ENCODE measurements around the gene ABHD17A.

DNA sequence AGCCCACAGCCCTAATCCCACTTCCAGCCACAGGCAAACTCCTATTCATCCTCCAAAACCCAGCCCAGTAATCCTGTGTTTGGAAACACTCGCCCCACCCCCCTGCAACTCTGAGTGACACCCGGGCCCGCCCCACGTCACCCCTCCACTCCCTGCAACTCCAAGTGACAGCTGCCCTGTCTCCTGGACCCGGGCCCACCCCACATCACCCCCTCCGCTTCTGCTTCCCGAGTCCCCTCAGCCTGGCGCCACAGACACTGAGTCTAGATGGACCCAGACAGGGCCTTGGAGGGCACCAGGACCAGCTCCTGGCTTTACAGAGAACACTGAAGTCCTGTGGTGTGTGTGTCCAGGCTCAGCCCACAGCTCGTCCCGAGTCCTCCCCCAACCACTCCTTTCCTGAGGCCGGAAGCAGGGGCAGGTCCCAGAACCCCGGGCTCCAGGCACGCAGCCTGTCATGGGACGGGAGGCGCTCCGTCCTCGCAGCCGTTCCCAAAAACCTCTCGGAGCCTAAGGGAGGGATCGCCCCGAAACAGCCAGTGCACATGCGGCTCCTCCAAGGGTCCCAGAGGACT is 44.7 kb downstream of the ABHD17A start:
- TF ChIP-seq ZNF274 (IDR thresholded peaks at IDR 0.05; ENCODE audit: low read depth, low read length) (no peak), SUZ12 (IDR thresholded peaks at IDR 0.05; ENCODE audit: extremely low read depth, insufficient read depth, insufficient read length) (no peak)
